DMS53 treated with DMSO at 0.1 percent for 48 hours (cell line): ENCODE data around the gene SLC41A2.
A peak's percentile ranks its signal among the peaks of the same experiment; 100 is the strongest.
"Not testable (repeated sequence)": the region's sequence is repeated elsewhere in the genome, so short reads cannot be mapped to it uniquely, and the experiment has no call there.

Experiments
- DNase-seq: peaks from one replicate; lab custom pipeline; 2025; ENCODE audit not compliant: unreplicated experiment; lab: John Stamatoyannopoulos, UW

SLC41A2 gene

GRCh38 chr12:104958001-104958804, at the start of gene SLC41A2:
TSS of gene SLC41A2 (minus strand) at chr12:104958290. CDS start at chr12:104928527, 29,763 bp downstream.
- DNase-seq = peak; percentile 65

- DNase-seq = no peak
Measured at GRCh38 chr12:105001476-105001875, 43.4 kb upstream of the SLC41A2 start.

- DNase-seq = peak; percentile 83
Measured at GRCh38 chr12:104999347-104999685, 41.2 kb upstream of the SLC41A2 start.

GRCh38 chr12:104998423-104999346, 40.6 kb upstream of the SLC41A2 start:
- peak; percentile 89 for DNase-seq

GRCh38 chr12:104997541-104997940, 39.5 kb upstream of the SLC41A2 start:
- DNase-seq = no peak

GRCh38 chr12:104994336-104994735, 36.2 kb upstream of the SLC41A2 start:
- no peak for DNase-seq

- no peak for DNase-seq
Measured at GRCh38 chr12:104991565-104992128, 33.6 kb upstream of the SLC41A2 start.

- no peak for DNase-seq
Measured at GRCh38 chr12:104990950-104991349, 32.9 kb upstream of the SLC41A2 start.

- DNase-seq = peak; percentile 95
Measured at GRCh38 chr12:104986022-104986941, 28.2 kb upstream of the SLC41A2 start, which contains the start of gene NOPCHAP1. TSS of gene NOPCHAP1 (plus strand) at chr12:104986316. CDS start at chr12:104986353, 37 bp downstream.

GRCh38 chr12:104985206-104985605, 27.1 kb upstream of the SLC41A2 start:
- DNase-seq = peak; percentile 35

GRCh38 chr12:104977688-104978087, 19.6 kb upstream of the SLC41A2 start:
- DNase-seq = not testable (repeated sequence)

GRCh38 chr12:104976703-104977102, 18.6 kb upstream of the SLC41A2 start:
- no peak for DNase-seq

GRCh38 chr12:104975587-104976343, 17.7 kb upstream of the SLC41A2 start:
- DNase-seq = no peak

GRCh38 chr12:104974626-104975290, 16.7 kb upstream of the SLC41A2 start:
- no peak for DNase-seq

- DNase-seq = no peak
Measured at GRCh38 chr12:104973250-104973649, 15.2 kb upstream of the SLC41A2 start.

- no peak for DNase-seq
Measured at GRCh38 chr12:104971306-104971705, 13.2 kb upstream of the SLC41A2 start.

GRCh38 chr12:104969343-104969742, 11.3 kb upstream of the SLC41A2 start:
- no peak for DNase-seq

- DNase-seq = no peak
Measured at GRCh38 chr12:104966677-104967076, 8.6 kb upstream of the SLC41A2 start.

GRCh38 chr12:104964856-104965205, 6.7 kb upstream of the SLC41A2 start:
- DNase-seq = no peak
